GM19372 (cell line): ENCODE measurements around the gene NTN3.
"Not testable (repeated sequence)": the region's sequence is repeated elsewhere in the genome, so short reads cannot be mapped to it uniquely, and the experiment has no call there.

Source experiments
- ATAC-seq: cut with Tn5 transposase; IDR thresholded peaks from one replicate; pipeline ENCODE4 v1.9.1; 2021; ENCODE audit warnings: mild to moderate bottlenecking, low read depth, moderate library complexity; ENCODE audit not compliant: unreplicated experiment

The NTN3 gene

DNA sequence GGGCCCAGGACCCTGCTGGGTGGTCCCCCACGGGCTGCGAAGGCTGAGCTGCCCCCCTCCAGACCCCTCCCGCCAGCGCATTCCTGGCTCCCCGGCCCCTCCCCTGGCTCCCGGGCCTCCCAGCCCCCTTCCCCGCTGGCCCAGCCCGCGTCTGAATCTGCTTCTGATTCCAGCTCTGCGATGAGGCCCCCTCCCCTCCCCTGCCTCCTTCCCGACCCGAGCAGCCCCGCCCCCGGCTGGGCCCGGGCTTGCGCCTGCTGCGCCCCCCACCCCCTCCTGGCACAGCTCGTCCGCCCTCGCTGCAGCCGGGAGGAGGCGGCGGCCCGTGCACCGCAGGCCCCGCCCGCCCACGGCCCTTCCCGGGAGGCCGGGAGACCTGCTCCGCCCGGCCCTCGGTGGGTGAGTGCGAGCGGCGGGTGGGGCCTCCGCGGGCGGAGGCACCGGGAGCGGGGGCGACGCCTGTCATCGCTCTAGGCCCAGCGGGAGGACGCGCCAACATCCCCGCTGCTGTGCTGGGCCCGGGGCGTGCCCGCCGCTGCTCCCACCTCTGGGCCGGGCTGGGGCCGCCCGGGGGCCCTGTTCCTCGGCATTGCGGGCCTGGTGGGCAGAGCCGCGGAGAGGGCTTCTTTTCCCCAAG lies at the start of gene NTN3:
Gene NTN3 (plus strand): TSS at position 282 of the 637 bp plus-strand sequence. CDS start 405 bp downstream, outside the sequence.
- no peak for ATAC-seq

DNA sequence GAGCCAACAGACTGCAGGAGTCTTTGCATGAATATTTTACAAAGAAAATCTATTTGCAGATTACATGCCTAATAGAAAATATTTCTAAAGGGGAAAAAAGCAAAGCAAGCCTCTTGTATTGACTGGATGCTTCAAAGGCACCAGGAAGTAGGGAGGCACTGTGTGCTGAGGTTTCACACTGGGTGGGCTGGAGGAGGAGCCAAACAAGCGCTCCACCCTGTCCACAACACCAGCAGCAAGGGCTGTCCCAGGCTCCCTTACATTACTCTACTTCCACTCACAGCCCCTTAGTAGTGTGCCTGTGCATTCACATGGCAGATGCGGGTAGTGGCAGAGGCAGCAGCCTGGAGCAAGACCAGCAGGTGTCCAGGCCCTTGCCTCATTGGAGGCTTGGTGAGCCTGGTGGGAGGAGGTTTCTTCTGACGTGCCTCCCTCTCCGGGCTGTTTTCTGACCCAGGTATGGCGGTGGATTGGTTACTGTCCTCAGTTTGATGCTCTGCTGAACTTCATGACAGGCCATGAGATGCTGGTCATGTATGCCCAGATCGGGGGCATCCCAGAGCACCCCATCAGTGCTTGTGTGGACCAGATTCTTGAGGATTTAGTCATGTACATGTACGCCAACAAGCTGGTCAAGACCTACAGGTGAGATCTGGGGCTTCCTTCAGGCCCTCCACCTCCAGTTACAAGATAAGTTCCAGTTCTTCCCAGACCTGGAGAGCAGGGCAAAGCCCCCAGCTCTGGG lies 48.8 kb upstream of the NTN3 start:
- no peak for ATAC-seq

DNA sequence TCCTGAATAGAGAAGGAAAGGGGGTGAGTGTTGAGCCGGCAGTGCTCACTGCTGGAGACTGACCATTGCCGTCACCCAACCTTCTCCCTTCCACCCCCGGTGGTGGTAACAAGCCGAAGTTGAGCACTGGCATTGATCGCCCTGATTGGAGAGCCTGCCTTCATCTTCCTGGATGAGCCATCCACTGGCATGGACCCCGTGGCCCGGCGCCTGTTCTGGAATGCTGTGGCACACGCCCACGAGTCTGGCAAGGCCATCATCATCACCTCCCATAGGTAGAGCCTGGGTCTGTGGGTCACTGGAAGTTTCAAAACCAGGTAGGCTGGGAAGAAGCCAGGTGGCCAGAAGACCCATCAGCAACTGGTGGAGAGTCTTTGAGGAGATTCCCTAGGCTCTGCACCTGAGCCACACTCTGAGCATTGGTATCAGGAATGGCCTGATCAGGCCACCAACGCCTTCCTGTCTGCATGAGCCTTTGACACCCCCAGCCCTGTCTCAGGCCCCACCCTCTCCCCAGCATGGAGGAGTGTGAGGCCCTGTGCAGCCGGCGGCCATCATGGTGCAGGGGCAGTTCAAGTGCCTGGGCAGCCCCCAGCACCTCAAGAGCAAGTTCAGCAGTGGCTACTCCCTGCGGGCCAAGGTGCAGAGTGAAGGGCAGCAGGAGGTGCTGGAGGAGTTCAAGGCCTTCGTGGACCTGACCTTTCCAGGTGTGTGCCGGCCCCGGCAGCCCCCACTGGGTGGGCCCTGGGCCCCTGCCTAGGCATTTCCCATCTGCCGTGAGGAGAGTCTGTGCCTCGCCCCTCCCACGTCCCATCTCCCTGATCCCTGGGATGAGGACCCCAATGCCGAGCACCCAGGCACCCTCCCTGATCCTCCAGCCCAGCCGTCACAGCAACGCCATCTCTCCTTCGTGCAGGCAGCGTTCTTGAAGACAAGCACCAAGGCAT lies 46.8 kb upstream of the NTN3 start:
- ATAC-seq: no peak

DNA sequence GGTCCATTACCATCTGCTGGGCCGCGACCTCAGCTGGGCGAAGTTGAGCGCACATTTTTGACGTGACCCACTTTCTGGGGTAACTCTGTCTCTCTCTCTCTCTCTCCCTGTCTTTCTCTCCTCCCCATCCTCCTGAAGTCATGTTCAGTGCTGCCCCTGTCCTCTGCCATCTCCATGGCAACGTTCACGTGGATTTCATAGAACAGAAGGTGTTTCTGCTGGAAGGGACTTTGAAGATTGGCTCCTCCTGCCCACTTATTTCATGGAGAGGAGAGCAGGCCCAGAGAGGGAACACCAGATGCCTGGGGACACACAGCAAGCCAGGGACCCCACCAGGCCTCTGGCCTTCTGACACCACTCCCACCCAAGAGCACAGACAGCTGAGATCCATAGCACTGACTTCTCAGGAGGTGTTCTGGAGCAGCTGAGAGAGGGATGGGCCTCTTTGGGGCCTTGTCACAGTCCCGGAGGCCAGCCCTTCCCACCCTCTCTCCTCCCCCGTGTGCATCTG lies 46.0 kb upstream of the NTN3 start:
- ATAC-seq: no peak

DNA sequence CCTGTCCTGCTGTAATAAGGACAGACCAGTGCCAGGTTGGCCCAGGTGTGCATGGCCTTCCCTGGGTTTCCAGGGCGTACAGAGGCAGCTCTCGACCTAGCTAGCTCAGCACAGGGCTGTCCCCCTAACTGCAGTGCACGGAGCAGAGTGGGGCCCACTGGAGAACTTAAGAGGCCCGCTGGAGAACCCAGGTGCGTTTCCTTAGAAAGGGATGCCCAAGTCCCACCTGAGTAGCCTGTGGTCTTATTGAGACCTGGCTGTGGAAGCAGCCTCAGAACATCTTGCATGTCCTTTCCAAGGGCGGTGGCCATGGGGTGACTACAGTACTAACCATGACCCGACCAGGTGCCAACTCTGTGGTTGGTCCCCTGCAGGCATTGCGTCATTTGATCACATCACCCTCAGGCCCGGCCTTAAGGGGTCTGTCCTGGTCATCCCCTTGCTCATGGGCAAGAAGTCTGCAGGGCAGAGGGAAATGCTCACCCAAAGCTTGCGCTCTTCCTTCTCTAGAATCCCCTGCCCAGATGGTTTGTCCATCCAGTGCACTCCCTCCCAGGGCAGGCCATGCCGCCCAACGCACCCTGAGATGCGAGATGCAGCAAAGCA lies 45.2 kb upstream of the NTN3 start:
- ATAC-seq: no peak

DNA sequence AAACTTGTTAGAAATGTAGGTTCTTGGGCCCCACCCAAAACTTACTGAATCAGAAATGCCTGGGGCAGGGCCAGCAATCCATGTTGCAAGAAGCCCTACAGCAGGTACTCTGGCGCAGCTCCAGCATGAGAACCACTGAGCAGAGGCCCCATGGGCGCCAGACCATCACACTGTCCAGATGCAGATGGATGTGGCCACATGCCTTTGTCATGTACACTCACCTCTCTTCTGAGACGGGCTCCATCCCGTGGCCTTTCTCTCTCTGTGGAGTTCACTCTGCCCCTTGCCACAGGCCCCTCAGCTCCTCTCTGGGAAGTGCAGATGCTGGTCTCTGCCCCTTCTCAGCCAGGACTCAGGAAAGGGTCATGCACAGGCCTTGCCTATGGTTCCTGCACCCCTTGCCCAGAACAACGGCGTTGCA lies 44.1 kb upstream of the NTN3 start:
- ATAC-seq: no peak

DNA sequence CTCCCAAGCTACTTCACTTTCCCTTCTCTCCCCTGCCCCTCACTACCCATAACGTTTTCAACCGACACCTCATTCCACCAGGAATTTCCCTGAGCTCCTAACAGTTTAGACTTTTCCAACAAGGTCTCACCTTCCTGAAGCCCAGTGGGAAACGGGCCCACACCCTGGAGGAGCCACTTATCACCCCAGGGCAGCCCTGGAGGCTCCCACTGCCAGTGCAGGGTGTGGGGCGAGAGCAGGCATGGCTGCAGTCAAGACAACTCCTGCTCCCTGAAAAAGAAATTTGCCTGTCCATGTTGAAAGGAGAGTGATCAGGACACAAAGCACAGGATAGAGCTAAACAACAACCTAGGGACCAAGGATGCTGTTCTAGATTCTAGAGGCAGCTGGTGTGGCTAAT lies 43.6 kb upstream of the NTN3 start:
- no peak for ATAC-seq

DNA sequence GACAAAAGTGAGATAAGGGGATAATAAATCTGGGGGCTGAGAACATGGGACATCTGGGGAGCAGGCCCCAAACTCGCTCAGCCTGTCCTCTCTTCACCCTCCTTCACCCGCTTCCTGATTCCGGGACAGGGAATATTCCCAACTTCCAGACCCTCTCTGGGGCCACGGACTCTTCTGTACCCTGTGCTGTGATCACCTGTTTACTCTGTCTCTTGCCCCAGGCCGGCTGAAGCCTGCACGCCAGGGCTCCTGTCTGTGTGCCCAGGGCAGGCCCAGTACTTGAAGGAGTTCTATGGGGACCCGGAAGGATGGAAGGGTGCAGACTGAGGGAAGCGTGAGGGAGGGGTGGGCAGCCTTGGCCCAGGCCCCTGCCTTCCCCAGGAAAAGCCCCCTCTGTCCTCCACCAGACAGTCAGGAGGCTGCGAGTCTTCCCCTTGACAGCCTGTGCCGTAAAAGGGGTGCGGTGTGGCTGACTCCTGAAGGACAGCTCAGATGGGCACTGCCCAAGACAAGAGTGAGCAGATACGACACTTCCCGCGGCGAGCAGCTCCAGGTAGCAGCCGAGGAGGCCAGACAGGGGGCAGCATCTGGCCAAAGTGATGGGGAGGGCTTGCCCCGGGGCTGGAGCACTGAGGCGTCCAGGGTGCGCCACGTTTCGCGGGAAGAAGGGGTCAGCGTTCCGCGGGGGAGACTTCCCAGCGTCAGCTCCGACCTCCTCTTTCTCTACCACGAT lies 42.9 kb upstream of the NTN3 start:
- peak; percentile 12 for ATAC-seq

DNA sequence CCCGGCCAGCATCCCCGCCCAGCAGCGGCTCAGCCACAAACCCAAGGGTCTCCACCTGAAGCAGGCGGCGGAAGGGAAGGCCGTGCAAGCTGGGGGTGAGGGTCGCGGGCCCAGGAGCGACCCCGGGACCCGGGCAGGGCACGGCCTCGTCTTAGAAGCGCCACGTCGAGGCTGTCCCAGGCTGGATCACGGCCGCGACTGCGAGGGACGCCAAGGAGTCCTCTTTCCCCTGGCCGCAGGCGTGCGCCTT lies 42.4 kb upstream of the NTN3 start:
- no peak for ATAC-seq

DNA sequence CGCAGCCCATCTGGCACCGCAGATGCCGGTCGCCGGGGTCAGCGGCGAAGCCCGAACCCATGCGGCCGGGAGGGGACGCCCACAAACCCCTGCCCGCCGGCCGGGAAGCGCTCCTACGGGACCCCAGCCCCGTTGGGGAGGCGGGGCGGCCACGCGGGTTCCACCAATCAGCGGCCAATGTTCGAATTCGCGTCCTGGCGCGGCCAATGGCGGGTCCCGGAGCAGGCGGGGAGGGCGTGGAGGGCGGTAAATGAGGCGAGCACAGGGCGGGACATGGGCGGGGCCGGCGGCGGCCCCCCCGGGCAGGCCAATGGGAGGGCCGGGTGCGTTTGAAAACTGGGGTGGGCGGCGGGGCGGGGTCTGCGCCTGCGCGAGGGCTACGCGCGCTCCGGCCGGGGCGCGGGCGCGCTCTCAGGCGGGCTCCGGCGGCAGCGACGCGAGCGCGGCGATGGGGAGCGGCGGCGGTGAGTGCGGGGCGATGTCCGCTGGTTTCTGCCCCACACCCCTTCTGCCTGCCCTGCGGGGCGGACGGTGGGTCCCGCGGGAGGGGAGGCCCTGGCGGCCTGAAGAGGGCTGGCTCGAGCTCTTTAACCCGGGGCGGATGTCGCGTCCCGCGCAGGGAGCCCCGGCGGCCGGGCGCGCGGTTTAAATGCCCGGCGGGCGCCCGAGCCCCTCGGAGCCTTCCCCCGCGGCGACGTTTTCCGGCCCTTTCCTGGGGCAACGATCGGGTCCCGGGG lies 41.9 kb upstream of the NTN3 start, which contains the start of gene CCNF:
Gene CCNF (plus strand): TSS at position 414 of the 737 bp plus-strand sequence. CDS start 35 bp downstream, at position 449.
- peak; percentile 88 for ATAC-seq

DNA sequence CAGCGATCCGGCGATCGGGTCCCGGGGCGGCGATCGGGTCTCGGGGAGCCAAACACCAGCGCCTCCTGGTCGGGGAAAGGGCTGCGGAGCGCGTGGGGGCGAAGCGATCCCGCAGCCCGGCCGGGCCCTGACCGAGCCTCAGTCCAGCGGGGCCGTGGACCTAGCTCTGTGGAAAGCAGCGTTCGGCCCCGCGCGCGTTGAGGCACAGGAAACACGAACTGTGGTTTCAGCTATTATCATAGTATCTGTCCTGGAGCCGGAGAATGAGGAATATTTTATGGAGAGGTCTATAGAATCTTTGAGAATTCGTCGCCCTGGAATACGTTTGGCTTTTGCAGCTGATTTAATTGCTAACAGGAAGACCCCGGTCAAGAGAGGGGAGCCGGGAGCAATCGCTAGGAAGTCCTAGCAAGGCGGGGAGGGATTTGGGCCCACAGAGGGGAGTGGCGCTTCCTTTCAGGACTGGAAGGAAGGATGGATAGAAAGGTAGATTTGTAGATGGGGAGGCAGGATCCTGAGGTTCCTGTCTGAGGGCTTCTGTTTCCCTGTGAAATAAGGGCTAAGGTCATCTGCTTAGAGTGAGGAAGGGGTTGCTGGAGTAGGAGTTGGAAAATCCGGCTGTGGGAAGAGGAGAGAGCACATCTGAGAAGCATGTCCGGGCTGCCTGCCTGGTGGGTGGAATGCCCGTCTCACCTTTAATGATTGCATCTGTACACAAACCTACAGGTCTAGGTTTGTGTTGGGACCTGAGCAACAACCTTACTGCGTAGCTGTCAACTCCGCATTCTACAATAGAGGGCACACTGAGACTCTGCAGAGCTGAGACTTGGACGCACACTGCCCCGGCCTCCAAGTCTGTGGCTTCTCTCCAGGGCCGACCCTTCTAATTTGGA lies 41.1 kb upstream of the NTN3 start:
- no peak for ATAC-seq

DNA sequence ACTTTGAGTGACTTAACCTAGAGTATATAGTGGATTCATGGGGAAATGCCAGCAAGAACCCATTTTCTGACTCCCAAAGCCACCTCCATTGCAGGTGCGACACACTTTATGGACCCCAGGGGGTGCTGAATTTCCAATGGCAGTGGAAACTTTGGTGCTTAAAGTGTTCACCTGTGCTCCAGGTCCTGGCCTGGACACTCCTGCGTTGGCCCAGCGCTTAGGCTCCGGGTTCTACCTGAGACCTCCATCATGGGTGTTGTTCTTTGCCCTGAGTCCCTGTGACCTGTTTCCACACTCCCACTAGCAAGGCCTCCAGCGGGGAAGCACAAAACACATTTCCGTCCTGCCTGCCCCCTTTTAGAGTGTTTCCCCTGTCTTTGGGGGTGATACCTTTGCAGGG lies 38.8 kb upstream of the NTN3 start:
- no peak for ATAC-seq

DNA sequence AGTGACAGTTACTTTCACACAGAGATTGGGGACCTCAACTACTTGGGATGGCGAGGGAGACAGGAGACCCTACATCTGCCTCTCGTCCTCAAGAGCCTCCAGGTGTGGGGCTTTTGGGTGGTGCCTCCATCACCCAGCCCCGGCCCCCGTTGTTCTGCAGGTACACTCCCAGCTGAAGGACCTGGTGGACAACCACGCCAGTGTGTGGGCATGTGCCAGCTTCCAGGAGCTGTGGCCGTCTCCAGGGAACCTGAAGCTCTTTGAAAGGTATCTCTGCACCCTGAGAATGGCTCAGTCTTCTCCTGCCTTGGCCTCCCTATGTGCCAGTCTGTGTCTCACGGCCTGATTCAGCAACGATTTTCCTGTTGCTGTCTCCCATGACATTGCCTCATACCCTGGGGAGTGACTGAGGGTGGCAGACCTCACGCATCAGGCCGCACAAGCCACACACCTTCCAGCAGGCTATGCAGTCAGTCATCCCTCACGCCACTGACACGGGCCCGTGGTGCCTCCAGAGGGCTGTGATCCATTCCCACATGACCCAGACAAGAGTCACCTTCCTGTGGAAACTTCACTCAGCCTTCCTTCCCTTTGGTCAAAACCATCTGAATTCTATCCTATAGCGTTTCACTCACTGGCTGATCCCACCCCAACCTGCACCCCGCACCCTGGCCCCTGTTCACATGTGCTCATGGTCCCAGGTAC lies 38.1 kb upstream of the NTN3 start:
- ATAC-seq: no peak

DNA sequence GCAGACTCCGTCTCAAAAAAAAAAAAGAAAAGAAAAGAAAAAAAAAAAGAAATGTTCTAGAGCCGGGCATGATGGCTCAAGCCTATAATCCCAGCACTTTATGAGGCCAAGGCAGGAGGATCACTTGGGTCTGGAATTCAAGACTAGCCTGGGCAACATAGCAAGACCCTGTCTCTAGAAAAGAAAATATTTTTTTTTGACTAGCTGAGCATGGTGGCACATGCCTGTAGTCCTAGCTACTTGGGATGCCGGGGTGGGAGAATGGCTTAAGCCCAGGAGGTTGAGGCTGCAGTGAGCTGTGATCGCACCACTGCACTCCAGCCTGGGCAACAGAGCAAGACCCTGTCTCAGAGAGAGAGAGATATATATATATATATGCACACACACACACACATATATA lies 35.9 kb upstream of the NTN3 start:
- not testable (repeated sequence) for ATAC-seq

DNA sequence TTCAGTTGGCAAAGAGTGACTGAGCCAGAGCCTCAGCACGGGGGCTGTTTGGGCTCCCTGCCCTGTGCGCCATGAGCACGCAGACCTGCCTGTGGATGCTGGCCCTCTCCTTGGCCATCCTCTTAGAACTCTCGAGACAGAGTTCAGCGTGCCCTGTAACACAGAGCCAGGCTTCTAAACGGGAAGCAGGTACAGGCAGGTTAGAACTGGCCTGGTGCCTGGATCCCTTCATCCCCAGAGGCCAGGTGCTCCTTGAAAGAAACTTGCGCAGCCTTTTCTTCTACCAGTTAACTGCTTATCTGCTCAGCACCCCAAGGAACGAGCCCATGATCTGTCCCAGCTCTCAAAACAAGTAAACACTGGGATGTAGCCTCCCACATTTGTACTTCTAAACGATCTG lies 35.0 kb upstream of the NTN3 start:
- ATAC-seq: no peak

DNA sequence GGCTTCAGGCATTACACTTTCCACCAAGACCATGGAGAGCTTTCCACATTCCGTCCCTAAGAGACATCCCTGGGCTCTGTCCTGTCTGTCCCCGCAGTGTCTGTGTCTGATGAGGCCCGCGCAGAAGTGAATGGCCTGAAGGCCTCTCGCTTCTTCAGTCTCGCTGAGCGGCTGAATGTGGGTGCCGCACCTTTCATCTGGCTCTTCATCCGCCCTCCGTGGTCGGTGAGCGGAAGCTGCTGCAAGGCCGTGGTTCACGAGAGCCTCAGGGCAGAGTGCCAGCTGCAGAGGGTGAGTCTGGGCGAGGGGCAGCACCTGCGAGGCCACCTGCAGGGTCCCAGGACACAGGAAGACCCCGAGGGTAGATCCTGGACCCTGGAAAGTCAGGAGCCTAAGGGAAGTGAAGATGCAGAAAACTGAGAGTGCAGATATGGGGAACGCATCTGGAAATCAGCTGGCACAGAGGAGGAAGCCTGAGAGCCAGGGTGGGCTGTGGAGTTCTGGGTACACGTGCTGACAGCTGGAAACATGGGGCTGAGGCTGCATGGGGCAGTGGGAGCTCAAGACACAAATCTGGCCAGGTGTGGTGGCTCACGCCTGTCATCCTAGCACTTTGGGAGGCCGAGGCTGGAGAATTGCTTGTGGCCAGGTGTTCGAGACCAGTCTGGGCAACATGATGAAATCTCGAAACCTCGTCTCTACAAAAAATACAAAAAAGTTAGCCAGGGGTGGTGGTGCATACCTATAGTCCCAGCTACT lies 33.9 kb upstream of the NTN3 start:
- no peak for ATAC-seq

DNA sequence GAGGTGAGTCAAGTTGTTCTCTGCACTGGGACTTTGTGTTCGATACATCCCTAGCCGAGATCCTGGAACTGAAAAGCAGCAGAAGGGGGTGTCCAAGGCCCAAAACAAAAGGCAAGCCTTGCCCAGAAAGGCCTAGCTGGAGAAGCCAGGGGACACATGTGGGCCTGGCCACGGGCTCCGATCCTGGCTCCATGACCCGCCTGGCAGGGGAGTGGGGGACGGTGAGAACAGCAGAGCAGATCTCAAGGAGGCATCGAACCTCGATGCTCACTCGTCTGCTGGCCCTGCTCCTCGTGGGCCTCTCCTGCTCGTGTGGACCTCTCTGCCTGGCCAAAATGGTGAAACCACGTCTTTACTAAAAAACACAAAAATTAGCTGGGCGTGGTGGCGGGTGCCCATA lies 33.0 kb upstream of the NTN3 start:
- no peak for ATAC-seq
